H1 (cell line): Measurements from ENCODE around the gene TINAGL1. TPM values are rescaled to one million over a fixed set of nuclear protein-coding genes. Genes with fewer than 3 reads are reported as not detected.

Experiments
- CTCF ChIA-PET: fragments of 300-600 bp; sonication (Branson Sonifier 250); formaldehyde crosslinking; loops from one replicate; lab custom pipeline; 2021; ENCODE audit not compliant: partially characterized antibody; lab: Charles Lee
- POLR2A ChIA-PET: fragments of 300-600 bp; sonication (Branson Sonifier 250); formaldehyde crosslinking; loops from one replicate; lab custom pipeline; 2021; ENCODE audit warnings: inconsistent platforms; ENCODE audit not compliant: partially characterized antibody; lab: Charles Lee
- DNase-seq, 2 experiments: peaks; one replicate each; pipeline versions ENCODE4 v3.0.0 to v3.0.0-alpha.2; 2010 to 2022; ENCODE audit warnings: low spot score in 2 of 2, low read depth in 1 of 2, mixed read lengths in 1 of 2
- FAIRE-seq: peaks from 2 replicates; lab custom pipeline; 2011; peaks lifted over from hg19 to GRCh38; lab: Jason Lieb, UNC
- H2AFZ ChIP-seq: 2 replicates; pipeline ENCODE4 v1.8.1; 2012; ENCODE audit warnings: low read length, inconsistent platforms
- H2AK5ac ChIP-seq: 2 replicates; pipeline ENCODE4 v1.6.1; 2013; ENCODE audit warnings: low read depth, low read length
- H2BK120ac ChIP-seq: replicated peaks from 2 replicates; pipeline ENCODE3; 2013; ENCODE audit warnings: low read depth, low read length, inconsistent platforms
- H2BK12ac ChIP-seq: 2 replicates; pipeline ENCODE4 v1.6.1; 2013; ENCODE audit warnings: low read depth, low read length
- H2BK15ac ChIP-seq: 2 replicates; pipeline ENCODE4 v1.6.1; 2013; ENCODE audit warnings: low read length
- H2BK20ac ChIP-seq: 2 replicates; pipeline ENCODE4 v1.6.1; 2013; ENCODE audit warnings: low read length
- H2BK5ac ChIP-seq: 2 replicates; pipeline ENCODE4 v1.6.1; 2013; ENCODE audit warnings: low read depth, low read length
- H3K14ac ChIP-seq: 2 replicates; pipeline ENCODE4 v1.6.1; 2013; ENCODE audit warnings: inconsistent platforms; ENCODE audit not compliant: insufficient read length
- H3K18ac ChIP-seq: 2 replicates; pipeline ENCODE4 v1.6.1; 2013; ENCODE audit warnings: low read length; ENCODE audit errors: extremely low read depth
- H3K23ac ChIP-seq: 2 replicates; pipeline ENCODE4 v1.6.1; 2013; ENCODE audit warnings: inconsistent platforms; ENCODE audit not compliant: insufficient read length
- H3K23me2 ChIP-seq: 2 replicates; pipeline ENCODE4 v1.6.1; 2013; ENCODE audit warnings: low read depth, low read length
- H3K27ac ChIP-seq: 2 replicates; pipeline ENCODE4 v1.6.1; 2011; ENCODE audit warnings: low read depth, low read length, inconsistent platforms
- H3K27me3 ChIP-seq, 4 experiments: replicated peaks in 1 of 4; 1 replicate in 1 of 4; 2 replicates in 3 of 4; pipeline versions ENCODE4 v1.6.1 to v1.8.1; 2011 to 2013; ENCODE audit warnings: low read length in 3 of 4, mild to moderate bottlenecking in 3 of 4, inconsistent platforms in 2 of 4, mixed read lengths in 2 of 4, moderate library complexity in 1 of 4; ENCODE audit not compliant: control insufficient read depth in 3 of 4, insufficient read depth in 3 of 4; ENCODE audit errors: extremely low read depth in 1 of 4
- H3K36me3 ChIP-seq, 4 experiments: 2 replicates each; pipeline versions ENCODE4 v1.6.1 to v1.8.1; 2011 to 2013; ENCODE audit warnings: mild to moderate bottlenecking in 4 of 4, low read length in 3 of 4, moderate library complexity in 2 of 4, control low read depth in 1 of 4, inconsistent platforms in 1 of 4; ENCODE audit not compliant: insufficient read depth in 4 of 4, control insufficient read depth in 2 of 4
- H3K4ac ChIP-seq: replicated peaks from 2 replicates; pipeline ENCODE3; 2013; ENCODE audit warnings: low read length, low read depth, mixed read lengths, inconsistent platforms; ENCODE audit not compliant: insufficient read length
- H3K4me1 ChIP-seq, 4 experiments: replicated peaks in 1 of 4; 1 replicate in 1 of 4; 2 replicates in 3 of 4; pipeline versions ENCODE4 v1.6.1 to v1.8.1; 2011 to 2013; ENCODE audit warnings: low read length in 3 of 4, inconsistent platforms in 2 of 4, mixed read lengths in 1 of 4; ENCODE audit not compliant: insufficient read depth in 4 of 4, control insufficient read depth in 3 of 4
- H3K4me2 ChIP-seq, 2 experiments: 2 replicates each; pipeline versions ENCODE4 v1.6.1 to v1.8.1; 2011 to 2013; ENCODE audit warnings: low read depth in 2 of 2, low read length in 2 of 2, control low read depth in 1 of 2, inconsistent platforms in 1 of 2, mild to moderate bottlenecking in 1 of 2; ENCODE audit not compliant: insufficient read depth in 1 of 2
- H3K4me3 ChIP-seq, 4 experiments: fragments of 200-600, 300-600 bp in 1 of 4; sonication (generic), shearing (Covaris generic), sonication (Bioruptor Twin) in 1 of 4; 2 replicates each; pipeline versions ENCODE4 v1.5.1 to v1.8.1; 2011 to 2016; ENCODE audit warnings: low read length in 4 of 4, low read depth in 3 of 4, control low read depth in 2 of 4, inconsistent platforms in 2 of 4, mild to moderate bottlenecking in 2 of 4, mixed read lengths in 1 of 4, moderate library complexity in 1 of 4; ENCODE audit not compliant: insufficient read depth in 2 of 4; ENCODE audit errors: extremely low read depth in 1 of 4
- H3K56ac ChIP-seq: replicated peaks from 2 replicates; pipeline ENCODE3; 2013; ENCODE audit warnings: low read depth, mild to moderate bottlenecking, mixed read lengths, low read length, inconsistent platforms; ENCODE audit not compliant: insufficient read length
- H3K79me1 ChIP-seq: 2 replicates; pipeline ENCODE4 v1.6.1; 2013; ENCODE audit warnings: low read depth, low read length, control low read depth
- H3K79me2 ChIP-seq, 2 experiments: 2 replicates each; pipeline versions ENCODE4 v1.6.1 to v1.8.1; 2012 to 2013; ENCODE audit warnings: low read length in 2 of 2, mild to moderate bottlenecking in 2 of 2, inconsistent platforms in 1 of 2; ENCODE audit not compliant: insufficient read depth in 2 of 2, control insufficient read depth in 1 of 2
- H3K9ac ChIP-seq, 4 experiments: replicated peaks in 1 of 4; 1 replicate in 1 of 4; 2 replicates in 3 of 4; pipeline versions ENCODE4 v1.6.1 to v1.8.1; 2011 to 2013; ENCODE audit warnings: low read depth in 3 of 4, low read length in 3 of 4, control low read depth in 2 of 4, mild to moderate bottlenecking in 2 of 4, moderate library complexity in 2 of 4, inconsistent platforms in 1 of 4; ENCODE audit errors: extremely low read depth in 1 of 4
- H3K9me3 ChIP-seq, 2 experiments: 2 replicates each; pipeline versions ENCODE4 v1.6.1 to v1.8.1; 2012 to 2013; ENCODE audit warnings: mild to moderate bottlenecking in 2 of 2, moderate library complexity in 2 of 2, control low read depth in 1 of 2, inconsistent platforms in 1 of 2, low read depth in 1 of 2, low read length in 1 of 2, mixed read lengths in 1 of 2; ENCODE audit not compliant: insufficient read depth in 2 of 2
- H4K20me1 ChIP-seq, 2 experiments: replicated peaks in 1 of 2; 2 replicates each; pipeline versions ENCODE3 to v1.8.1; 2011 to 2013; ENCODE audit warnings: inconsistent platforms in 2 of 2, low read length in 2 of 2, mild to moderate bottlenecking in 1 of 2; ENCODE audit not compliant: insufficient read depth in 2 of 2, control insufficient read depth in 1 of 2
- H4K5ac ChIP-seq: 2 replicates; pipeline ENCODE4 v1.6.1; 2013; ENCODE audit warnings: low read length, low read depth, mixed read lengths, inconsistent platforms; ENCODE audit not compliant: insufficient read length
- H4K8ac ChIP-seq: 2 replicates; pipeline ENCODE4 v1.8.0; 2013; ENCODE audit warnings: mild to moderate bottlenecking, moderate library complexity, low read length, inconsistent platforms; ENCODE audit not compliant: insufficient read depth; ENCODE audit errors: extremely low read depth
- H4K91ac ChIP-seq: replicated peaks from 2 replicates; pipeline ENCODE3; 2013; ENCODE audit warnings: low read length, mixed read lengths, inconsistent platforms; ENCODE audit not compliant: insufficient read length
- BCL11A ChIP-seq, 2 experiments: IDR thresholded peaks; one replicate each; pipeline ENCODE4 v1.6.1; 2011; ENCODE audit warnings: low read depth in 2 of 2, low read length in 2 of 2, mild to moderate bottlenecking in 2 of 2
- KDM1A ChIP-seq: fragments of 200-600, 300-600 bp; sonication (generic); IDR thresholded peaks from 2 replicates; pipeline ENCODE4 v1.7.1; 2016; ENCODE audit warnings: mild to moderate bottlenecking, low read length, borderline replicate concordance
- NRF1 ChIP-seq: IDR thresholded peaks from 2 replicates; pipeline ENCODE4 v1.6.1; 2011; ENCODE audit warnings: mild to moderate bottlenecking, low read depth, low read length, improper control_type of control experiment
- TCF12 ChIP-seq: IDR thresholded peaks from 2 replicates; pipeline ENCODE4 v1.6.1; 2011; ENCODE audit warnings: low read depth, mild to moderate bottlenecking, low read length
- WGBS, 2 experiments: shearing (Covaris generic) in 1 of 2; methylation state at CpG; one replicate each; pipeline versions ENCODE4 v1.1.6 to v1.1.7; 2013 to 2015; ENCODE audit warnings: low lambda C conversion rate in 2 of 2, mixed read lengths in 2 of 2, inconsistent platforms in 1 of 2, low coverage in 1 of 2, missing lambda C conversion rate in 1 of 2; ENCODE audit not compliant: insufficient replicate concordance in 2 of 2, insufficient coverage in 1 of 2, insufficient read length in 1 of 2; ENCODE audit errors: extremely low coverage in 1 of 2, missing lambda C conversion rate in 1 of 2; 5-methylcytosine and 5-hydroxymethylcytosine counted together
- polyA plus RNA-seq, 7 experiments: library from polyadenylated mRNA; depleted of rRNA in 3 of 7; stranded (reverse) in 5 of 7; unstranded in 2 of 7; fragments of >200 nt in 5 of 7; fragments of 200-250 nt in 2 of 7; gene quantifications; 1 replicate in 5 of 7; 2 replicates in 1 of 7; 4 replicates in 1 of 7; pipeline versions ENCODE4 v1.2.1 to v1.2.3, GENCODE V29; 2011 to 2013; ENCODE audit warnings: missing spikeins in 2 of 7, mixed read lengths in 2 of 7
- total RNA-seq: library from RNA; stranded (reverse); fragmentation: NEBNext Ultra II Directional; extraction: Animal tissue kit (Norgen Biotek cat#: 25700); gene quantifications from 2 replicates; pipeline ENCODE4 v1.2.1, GENCODE V29; 2021
- TF ChIP-seq, protein P1 (sequence below): IDR thresholded peaks from 2 replicates; pipeline ENCODE4 v1.6.1; 2011; ENCODE audit warnings: low read depth, mild to moderate bottlenecking, low read length; ENCODE audit not compliant: insufficient read depth

Gene TINAGL1
- total and polyA plus RNA-seq, 2 of the 8 experiments (the other 6 are each of a cell fraction or from before 2014, with no cell fraction given): 11.2 to 21.7 TPM

DNA sequence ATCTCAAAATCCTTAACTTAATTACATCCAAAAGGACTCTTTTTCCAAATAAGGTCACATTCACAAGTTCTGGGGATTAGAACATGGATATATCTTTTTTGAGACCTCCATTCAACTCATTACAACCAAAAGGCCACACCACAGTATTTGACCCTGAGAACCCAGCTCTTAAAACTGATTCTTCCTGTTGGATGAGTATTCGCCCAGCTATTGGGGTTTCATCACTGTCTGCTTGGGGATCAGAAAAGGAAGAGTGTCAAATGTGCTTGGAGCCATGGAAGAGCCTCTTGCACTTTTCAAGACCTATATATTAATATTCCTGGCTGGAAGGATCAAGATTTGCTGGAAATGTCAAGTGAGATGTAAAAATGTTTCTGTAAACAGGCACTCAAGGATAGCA lies 5.4 kb upstream of the TINAGL1 start:
- Histone ChIP-seq H2BK5ac (no peak overlapping the region), H3K36me3 (no peaks in the 10 kb centered on the region), H3K23ac (no peak overlapping the region), H4K5ac (no peak overlapping the region), H2AFZ (no peak overlapping the region), H4K91ac (no peak overlapping the region), H3K27ac (no peak overlapping the region), H2BK15ac (no peak overlapping the region), H2BK12ac (no peak overlapping the region), H3K18ac (no peak overlapping the region), H3K56ac (no peak overlapping the region), H3K79me1 (no peaks in the 10 kb centered on the region), H3K4me2 (no peak overlapping the region), H3K4me1 (peaks cover 3 to 10% (median 7%) of the 10 kb centered on the region in 4 experiments; a peak in 6 of 7 replicates), H3K4ac (no peak overlapping the region), H3K23me2 (no peaks in the 10 kb centered on the region), H3K14ac (no peak overlapping the region), H3K79me2 (no peaks in the 10 kb centered on the region), H3K9me3 (no peaks in the 10 kb centered on the region), H3K9ac (no peak overlapping the region), H3K4me3 (no peak overlapping the region), H4K20me1 (no peaks in the 10 kb centered on the region), H2BK20ac (no peak overlapping the region), H2AK5ac (no peak overlapping the region), H3K27me3 (no peaks in the 10 kb centered on the region; a peak in 1 of 7 replicates), H2BK120ac (no peak overlapping the region), H4K8ac (no peak overlapping the region)
- FAIRE-seq (no peak), DNase-seq (no peak)
- TF ChIP-seq, protein P1, sequence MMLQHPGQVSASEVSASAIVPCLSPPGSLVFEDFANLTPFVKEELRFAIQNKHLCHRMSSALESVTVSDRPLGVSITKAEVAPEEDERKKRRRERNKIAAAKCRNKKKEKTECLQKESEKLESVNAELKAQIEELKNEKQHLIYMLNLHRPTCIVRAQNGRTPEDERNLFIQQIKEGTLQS: no peak
- no peak for TF ChIP-seq KDM1A
- TF ChIP-seq TCF12: no peak
- TF ChIP-seq BCL11A (IDR thresholded peaks at IDR 0.05; ENCODE audit: low read depth in 2 of 2, low read length in 2 of 2): no peak
- TF ChIP-seq NRF1: no peak
- POLR2A ChIA-PET: no interaction called here
- 90% methylated on average over 1 of the region's 1 CpG; no CpG with 5 or more reads in 1 of the 2 experiments for WGBS, 2 experiments
- CTCF ChIA-PET: interaction anchor here (1.0 to 2.9 kb wide), 10 partner anchors 10 to 218 kb away, joined by 3 to 9 read pairs (median 4); partner anchors contain the start of gene HCRTR1
